HG03575 (cell line): Measurements from ENCODE around the gene PRKCE.

Experiments used
- ATAC-seq: cut with Tn5 transposase; IDR thresholded peaks from one replicate; pipeline ENCODE4 v1.9.1; 2021; ENCODE audit not compliant: unreplicated experiment, insufficient number of reproducible peaks, low FRiP score; ENCODE audit errors: extremely low read depth

The PRKCE gene

DNA sequence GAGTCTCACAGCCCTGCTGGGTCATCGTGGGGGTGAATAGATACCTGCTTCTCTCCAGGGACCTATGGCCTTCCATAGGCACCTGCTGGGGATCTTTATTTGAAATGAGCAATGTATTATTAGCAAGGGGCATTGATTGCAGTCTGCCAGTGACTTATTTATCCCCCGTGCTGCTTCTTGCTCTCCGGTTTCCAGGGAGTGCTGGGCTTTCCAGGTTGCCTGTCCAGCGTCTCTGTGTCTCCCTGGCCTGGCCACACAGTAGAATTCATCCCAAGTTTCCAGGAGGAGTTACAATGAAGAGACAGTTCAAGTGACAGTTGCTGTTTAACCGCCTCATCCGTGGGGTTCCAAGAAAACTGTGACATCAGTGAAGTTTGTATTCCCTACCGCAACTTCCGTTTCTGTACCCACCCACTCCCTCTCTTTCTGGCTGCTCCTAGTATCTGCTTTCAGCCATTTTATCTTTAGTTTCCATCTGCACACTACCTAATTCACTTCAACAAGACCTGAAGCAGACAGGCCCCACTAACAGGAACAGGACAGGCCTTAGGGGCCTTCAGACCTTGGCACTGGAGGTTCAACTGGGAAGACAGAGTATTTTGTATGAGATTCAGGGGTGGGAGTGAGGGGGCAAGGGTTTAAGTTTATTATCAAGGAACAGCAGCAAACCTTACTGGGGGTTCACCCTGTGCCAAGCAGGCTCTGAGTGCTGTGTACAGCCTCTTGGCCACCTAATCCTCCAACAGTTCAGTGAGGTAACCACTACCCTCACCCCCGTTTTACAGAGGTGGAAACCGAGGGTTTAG is 134.8 kb downstream of the PRKCE start:
- ATAC-seq: no peak

DNA sequence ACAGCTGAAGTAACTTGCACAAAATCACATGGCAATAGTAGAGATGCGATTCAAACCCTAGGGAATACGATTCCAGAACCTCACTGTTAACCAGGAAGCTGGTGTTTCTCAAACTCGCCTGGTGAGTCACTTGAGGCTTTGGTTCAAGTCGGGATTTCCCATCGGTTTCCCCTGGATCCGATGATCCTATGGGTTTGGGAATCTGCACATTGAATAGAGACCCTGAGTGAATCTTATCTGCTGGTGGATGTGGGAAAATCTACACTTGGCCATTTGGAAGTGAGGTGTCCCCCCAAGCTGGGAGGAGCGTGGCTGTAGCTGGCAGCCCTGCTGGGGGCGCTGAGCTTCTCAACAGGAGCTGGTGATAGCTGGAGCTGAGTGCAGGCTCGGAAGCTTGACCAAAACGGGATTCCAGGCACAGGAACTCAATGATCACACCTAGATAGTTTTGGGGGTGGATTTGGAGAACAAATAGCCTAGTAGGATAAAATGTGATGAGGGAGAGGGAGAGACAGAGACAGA is 135.4 kb downstream of the PRKCE start:
- no peak for ATAC-seq

DNA sequence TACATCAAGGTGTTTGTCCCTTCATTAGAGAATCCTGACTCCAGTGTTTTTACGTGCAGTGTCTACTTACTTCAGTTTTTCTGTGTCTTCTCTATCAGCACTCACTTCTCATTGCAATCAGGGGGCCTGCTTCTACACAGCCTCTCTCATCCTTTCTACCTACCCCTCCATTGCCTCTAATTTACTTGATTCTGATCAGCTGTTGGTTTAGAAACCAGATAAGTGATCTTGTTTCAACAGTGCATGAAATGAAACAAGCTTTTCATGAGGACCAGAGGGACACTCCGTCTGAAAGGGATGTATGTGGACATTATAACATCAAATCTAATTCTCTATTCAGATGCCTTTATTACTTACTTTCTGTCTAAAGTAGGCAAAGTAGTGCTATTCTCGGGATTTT is 136.9 kb downstream of the PRKCE start:
- no peak for ATAC-seq

DNA sequence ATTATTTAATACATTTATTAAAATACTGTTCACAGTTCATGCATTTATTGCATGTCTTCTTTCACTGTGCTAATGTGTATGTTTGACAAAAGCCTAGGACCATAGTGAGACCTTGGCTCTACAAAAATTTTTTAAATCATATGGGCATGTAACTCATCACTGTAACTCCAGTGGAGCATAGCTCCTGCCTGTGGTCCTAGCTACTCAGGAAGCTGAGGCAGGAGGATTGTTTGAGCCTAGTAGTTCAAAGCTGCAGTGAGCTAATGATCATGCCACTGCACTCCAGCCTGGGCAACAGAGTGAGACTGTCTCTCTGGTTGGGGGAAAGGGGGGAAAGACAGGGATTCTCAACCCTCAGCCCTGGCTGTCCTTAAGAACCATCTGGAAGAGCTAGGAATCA is 137.8 kb downstream of the PRKCE start:
- no peak for ATAC-seq

DNA sequence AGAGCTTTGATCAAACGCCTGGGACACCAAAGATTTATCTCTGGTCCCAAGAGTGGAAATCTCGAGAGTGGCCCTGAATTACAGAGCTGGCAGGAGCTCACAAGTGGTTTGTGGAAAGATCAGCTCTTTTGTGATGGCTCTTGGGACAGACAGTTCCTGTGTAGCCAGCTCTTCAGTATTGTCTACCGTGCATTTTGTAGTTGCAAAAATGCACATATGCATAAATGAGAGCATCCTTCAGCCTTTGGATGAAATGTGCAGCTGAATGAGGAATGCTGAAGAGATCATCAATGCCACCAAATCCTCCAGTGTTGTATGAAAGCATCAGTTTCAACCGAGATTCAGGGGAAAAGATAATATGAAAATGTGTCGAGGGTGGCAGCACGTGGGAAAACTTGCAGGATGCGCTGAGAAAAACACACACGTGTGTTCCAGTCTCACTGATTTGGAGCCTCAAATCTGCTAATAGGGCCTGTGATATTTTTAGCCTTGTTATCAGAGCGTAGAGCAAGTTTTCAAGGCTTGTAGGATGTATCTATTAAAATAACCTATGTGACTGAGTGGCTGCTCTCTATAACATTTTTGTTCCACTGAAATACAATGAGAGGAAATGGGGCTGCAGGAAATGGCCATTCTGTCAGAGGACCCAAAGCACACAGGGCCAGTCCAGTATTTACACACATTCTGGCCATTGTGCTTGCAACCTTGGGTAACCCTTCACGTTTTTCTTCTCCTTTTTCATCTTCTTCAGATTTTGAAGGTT is 138.7 kb downstream of the PRKCE start:
- no peak for ATAC-seq

DNA sequence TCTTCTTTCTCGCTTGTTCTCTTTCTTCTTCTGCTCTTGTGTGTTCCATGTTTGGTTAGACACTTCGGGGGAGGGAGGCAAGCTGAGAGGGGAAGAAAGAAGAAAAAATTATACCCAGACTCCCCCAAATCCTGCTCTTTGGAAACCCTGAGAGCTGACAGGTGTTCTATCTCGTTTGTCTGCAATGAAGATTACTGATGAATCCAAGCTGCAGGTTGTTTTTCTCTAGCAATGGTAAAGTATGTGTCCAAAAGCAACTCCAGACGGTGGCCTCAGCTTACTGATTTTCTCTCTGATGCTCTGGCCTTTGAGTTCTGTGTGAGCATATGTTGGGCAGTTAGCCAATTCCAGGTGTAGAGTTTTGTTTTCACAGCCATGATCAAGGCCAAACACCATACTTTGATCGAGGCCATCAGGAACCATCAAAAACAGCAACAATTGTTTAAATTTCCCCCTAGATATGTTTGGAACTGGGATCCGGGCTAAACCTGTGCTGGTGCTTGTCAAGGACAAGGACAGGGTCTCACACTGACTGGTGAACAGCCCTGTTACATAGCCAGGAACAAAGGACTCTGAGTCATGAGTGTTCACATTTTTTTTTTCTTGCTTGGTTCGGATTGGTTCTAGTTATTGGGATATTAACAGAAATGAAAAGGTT is 142.0 kb downstream of the PRKCE start:
- no peak for ATAC-seq

DNA sequence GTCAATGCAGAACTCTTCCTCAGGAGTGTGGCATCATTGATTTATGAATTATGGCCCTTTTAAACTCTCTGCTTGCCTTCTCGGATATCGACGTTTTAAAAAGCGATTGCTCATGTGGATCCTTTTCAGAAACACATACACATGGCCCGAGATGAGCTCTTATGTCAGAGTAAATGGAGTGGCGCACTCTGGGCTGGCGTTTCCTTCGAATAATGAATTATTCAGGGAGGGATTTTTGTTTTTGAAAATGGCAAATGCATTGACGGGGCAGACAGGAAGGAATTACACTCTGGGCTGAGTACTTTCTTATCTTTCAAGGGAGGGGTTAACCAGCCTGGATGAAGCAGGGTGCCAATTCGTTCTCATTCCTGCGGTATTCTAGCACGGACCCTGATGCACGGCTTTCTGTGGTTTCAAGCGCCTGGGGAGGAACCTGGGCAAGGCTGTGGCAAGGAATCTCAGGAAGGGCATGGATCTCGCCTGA is 142.7 kb downstream of the PRKCE start:
- ATAC-seq: no peak

DNA sequence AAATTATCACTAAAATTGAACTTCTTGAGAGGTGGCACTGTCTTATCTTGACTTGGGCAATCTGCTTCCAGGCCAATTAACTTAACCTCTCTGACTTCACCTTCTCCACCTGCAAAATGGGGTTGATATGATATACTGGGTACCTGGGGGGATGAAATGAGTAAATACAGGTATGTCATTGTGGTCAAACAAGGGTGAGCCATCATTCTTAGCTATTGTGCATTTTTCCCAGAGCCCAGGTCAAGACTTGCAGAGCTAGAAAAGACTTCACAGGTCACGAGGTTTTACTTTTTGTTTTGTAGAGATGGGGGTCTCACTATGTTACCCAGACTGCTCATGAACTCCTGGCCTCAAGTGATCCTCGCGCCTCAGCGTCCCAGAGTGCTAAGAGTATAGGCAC is 145.0 kb downstream of the PRKCE start:
- ATAC-seq: no peak

DNA sequence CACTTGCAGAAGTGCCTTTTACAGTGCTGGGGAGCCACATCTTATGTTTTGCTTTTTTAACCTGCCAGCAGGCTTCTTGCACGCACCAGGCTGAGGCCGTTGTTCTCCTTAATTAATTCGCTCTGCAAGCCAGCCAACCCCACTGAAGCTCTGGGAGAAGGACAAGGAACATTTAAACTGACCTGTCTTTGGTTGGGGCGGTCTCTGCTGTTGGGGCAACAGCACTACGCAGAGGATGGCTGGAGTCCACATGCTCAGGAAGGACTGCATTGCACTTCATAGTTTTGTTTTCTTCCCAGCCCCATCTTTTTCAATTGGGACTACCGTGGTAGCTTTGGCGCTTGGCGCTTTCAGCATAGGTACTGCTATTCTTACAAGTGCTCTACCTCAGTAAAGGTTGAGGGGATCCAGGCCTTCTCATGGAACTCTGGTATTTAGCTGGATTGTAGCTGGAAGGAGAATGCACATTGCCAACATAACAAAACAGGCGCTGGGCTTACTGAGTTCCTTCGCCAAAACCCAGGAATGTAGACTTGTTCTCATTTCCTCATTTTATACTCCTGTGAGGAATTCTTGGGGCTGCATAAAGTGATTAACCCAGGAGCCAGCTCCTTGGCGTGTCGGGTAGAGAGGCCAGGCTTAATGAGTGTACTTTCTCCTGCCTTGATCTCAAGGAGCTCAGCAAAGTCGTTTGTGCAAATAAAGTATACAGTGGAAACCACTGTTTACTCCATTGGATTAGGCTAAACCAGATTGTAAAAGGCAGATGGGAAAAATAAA is 146.2 kb downstream of the PRKCE start:
- no peak for ATAC-seq

DNA sequence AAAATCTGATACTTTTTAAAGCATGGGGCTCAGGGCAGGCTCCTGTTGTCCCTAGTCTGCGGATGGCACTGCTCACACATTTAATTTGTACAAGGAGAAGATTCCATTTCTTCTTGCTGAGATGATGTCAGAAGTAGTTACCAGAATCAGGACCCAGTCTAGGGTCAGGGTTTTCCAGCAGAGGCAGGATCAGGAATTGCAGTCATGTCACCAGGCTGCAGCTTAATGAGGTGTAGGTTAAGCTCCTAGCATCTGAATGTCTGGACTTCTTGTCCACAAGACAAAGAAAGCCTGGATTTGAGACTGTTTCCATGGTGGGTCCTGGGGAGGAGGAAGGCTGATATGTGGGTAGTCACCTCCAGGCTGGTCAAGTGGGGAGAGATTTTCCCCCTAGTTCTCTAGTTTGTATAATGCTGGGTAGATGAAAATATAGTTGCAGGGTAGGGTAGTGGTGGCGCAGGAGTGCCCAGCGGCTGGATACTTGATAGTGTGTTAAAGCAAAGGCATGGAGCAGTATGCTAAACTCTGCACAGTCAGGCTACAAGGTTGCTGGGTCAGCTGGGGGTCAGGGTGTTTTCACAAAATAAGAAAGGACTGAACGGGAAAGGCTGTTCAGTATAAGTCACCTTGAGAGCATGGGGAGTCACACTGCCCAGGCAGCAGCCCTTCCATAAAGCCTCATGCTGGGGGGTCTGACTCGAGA is 148.4 kb downstream of the PRKCE start:
- no peak for ATAC-seq

DNA sequence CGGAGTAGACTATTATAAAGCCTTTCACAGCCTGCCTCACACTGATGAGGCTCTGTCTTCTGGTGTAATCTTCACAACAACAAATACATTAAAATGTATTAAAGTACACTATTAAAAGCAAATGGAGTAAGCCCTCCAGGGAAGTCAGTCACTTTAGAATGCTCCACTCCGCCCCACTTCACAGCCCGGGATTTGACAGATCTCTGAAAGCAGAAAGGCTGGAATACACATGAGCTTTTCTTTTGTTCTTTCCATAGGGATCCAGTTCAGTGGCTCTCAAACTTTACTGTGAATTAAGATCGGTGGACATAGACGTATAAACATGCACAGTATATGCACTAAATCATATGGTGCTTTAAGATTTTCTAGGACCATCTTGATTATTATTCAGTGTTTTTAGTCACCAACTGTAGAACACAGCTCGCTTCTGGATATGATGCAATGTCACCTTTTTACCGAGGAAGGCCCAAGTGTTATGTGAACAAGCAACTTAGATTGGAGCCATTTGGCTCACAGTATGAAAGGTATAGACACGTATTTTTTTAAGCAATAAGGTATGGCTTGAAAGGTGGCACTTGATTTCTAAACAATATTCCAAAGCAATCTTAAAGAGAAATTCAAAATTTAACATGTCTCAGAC is 151.1 kb downstream of the PRKCE start:
- ATAC-seq: no peak

DNA sequence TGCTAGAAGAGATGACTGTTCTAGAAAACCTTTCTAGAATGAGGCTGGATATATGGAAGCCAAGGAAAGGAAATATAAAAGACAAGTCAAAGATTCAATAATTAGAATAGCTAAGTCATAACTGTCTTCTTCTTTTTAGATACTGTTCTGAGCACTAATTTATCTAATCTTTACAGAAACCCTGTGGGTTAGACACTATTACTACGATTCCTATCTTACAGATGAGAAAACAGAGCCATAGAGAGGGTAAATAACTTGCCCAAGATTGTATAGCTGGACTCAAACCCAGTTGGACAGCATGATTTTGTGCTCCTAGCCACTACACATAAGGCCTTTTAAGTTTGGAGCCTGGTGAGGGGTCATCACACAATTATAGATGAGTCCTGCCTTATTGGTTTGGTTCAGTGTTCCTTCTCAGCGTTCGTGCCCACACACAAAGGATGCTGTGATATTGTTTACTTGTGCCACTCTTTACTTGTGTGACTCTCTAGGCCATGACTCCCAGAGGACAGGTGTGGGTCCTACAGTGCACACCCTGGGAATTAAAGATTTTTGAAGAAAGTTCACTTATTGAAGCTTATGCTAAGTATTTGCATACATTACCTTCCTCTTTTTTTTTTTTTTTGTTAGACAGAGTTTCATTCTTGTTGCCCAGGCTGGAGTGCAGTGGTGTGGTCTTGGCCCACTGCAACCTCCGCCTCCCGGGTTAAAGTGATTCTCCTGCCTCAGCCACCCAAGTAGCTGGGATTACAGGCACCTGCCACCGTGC is 153.7 kb downstream of the PRKCE start:
- ATAC-seq: no peak

DNA sequence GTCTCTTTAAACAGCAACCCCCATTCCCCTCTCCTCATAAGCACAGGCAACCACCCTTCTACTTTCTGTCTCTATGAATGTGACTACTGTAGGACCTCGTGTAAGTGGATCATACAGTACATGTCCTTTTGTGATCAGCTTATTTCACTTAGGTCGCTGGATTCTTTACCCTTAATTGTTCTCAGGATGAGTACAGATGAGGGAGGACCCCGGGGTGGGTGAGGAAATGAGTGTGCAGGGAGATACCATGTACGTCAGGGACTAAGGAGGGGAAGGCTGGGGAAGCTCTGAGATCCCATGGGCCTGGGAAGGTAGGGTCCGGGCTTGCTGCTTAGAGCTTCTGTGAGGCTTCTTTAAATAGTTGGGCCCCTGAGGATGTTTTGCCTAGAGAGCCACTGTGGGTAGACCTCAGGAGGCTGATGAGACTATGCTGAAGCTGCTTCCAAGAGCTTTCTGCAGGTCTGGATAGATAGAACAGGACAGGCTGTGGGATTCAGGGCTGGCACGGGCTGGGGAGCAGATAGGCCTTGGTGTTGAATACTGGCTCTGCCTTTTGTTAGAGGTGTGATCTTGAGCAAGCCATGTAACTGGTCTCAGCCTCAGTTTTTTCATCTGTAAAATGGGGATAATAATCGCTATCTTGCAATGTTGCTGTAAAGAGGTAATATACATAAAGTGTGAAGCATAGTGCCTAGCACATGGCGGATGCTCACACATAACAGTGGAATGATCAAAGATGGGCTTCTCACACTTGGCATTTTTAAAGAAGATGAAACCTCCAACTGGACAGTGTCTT is 155.3 kb downstream of the PRKCE start:
- no peak for ATAC-seq

DNA sequence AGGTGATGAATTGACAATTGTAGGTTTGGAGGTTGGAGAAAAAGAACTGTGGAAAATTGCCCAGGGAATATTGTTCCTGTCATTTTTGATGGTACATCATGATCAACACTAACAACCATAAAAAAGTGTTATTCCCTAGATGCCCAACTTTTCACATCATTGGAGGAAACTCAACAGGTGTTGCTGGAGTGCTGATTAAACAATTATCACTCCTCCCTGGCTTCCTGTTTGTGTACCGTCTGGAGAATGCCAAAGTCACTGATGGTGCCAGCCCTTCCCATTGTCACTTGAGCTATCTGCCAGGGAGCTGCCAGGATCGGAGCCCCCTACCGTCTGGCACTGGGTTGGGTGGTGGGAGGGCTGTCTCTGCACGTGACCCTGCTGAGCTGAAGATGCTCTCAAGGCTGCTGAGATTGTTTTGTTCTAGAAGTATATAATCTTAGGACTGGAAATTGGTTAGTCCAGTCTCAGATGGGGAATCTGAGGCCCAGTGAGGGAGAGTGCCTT is 156.9 kb downstream of the PRKCE start:
- ATAC-seq: no peak

DNA sequence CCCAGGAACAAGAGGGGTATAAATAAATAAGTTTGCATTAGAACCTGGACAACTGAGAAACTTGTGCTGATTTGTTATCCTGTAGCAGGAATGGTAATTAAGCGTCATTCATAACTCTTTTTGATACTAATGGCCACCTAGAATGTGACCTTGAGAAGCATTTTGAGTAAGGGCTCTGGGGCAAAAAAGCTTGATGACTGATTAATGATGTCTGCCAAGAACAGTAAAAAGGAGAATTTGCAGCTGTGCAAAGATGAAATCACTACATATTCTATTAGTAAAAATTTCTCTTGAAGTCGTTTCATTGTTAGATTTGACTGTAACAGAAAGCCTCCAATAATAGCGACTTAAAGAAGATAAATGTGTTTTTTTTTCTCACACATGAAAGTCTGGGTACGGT is 157.7 kb downstream of the PRKCE start:
- no peak for ATAC-seq

DNA sequence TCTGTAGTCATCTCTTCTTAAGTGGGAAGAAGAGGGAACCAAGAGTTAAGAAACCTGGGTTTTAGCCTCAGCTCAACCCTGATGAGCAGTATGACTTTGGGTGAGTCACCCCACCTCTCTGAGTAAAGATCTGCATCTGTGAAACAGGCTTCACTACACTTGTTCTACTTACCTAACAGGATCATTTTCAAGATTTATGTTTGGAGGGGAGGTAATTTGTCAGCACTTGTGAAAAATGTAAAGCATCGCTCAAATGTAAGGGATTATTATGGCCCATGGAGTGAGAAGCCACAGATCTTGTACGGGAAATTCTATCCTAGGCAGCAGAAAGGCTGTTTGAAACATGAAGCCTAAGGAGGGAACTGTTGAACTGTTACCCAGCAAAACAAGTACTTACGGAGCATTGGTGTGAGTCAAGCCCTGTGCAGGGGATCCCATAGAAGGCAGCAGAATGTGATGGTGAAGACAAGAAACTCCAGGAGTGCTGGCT is 160.6 kb downstream of the PRKCE start:
- no peak for ATAC-seq
